IPS-15b (cell line): ENCODE measurements around the gene SAMD4B.
A peak's percentile ranks its signal among the peaks of the same experiment; 100 is the strongest.

Experiments
- H3K27me3 ChIP-seq: one replicate; pipeline ENCODE4 v1.6.1; 2013; ENCODE audit warnings: low read length; ENCODE audit not compliant: control insufficient read depth, insufficient read depth
- H3K36me3 ChIP-seq: one replicate; pipeline ENCODE4 v1.6.1; 2013; ENCODE audit warnings: low read length; ENCODE audit not compliant: control insufficient read depth, insufficient read depth
- H3K4me1 ChIP-seq: one replicate; pipeline ENCODE4 v1.6.1; 2013; ENCODE audit warnings: mild to moderate bottlenecking, low read length; ENCODE audit not compliant: control insufficient read depth, insufficient read depth
- H3K4me3 ChIP-seq: one replicate; pipeline ENCODE4 v1.5.1; 2013; ENCODE audit warnings: low read depth, low read length
- H3K9ac ChIP-seq: one replicate; pipeline ENCODE4 v1.6.1; 2013; ENCODE audit warnings: low read depth, mild to moderate bottlenecking, low read length
- H3K9me3 ChIP-seq: one replicate; pipeline ENCODE4 v1.6.1; 2013; ENCODE audit warnings: mild to moderate bottlenecking, low read length; ENCODE audit not compliant: control insufficient read depth, insufficient read depth

SAMD4B gene

DNA sequence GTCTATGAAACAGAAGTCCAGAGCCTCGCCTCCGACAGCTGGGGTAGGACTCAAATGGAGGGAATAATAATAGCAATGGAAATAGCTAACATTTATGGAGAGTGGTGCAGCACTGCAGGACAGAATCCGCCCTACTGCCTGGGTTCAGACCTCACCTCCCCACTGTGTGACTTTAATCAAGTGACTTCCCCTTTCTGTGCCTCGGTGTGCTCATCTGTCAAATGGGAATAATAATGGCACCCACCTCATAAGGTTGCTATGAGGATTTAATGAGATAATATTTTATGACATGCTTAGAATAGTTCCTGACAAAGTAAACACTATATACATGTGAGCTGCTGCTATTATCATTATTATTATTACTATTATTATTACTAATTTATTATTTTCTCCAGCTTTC, 24.7 kb upstream of the SAMD4B start:
- peaks cover 14% of the 10 kb centered on the region for H3K36me3 ChIP-seq
- H3K9me3 ChIP-seq = no peaks in the 10 kb centered on the region

GRCh38 chr19:39318071-39318470, 24.1 kb upstream of the SAMD4B start:
- H3K9ac ChIP-seq = no peak overlapping the region
- peaks cover 7% of the 10 kb centered on the region for H3K27me3 ChIP-seq
- no peak overlapping the region for H3K4me3 ChIP-seq
- no peaks in the 10 kb centered on the region for H3K9me3 ChIP-seq
- no peaks in the 10 kb centered on the region for H3K4me1 ChIP-seq
- H3K36me3 ChIP-seq = peaks cover 14% of the 10 kb centered on the region

More for the DNA sequence above, 24.7 kb upstream of the SAMD4B start:
- Histone ChIP-seq H3K4me1 (no peaks in the 10 kb centered on the region), H3K9ac (no peak overlapping the region), H3K27me3 (peaks cover 7% of the 10 kb centered on the region), H3K4me3 (no peak overlapping the region)

DNA sequence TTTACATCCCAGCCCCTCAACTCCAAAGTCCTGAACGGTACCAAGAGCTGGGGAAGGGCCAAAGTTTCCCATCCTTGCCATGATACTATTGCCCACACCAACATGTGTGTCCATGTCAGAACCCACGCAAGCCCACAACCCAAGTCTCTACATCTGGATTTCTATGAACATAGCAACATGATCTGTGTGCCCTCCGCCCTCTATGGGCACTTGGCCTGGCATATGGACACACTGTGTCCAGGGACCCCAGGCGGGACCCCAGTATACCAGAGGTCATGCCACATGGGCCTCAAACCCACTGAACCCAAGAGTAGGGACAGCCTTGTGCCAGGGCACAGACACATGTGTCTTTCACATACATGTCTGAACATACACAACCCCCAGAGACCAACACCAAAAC, 23.5 kb upstream of the SAMD4B start:
- Histone ChIP-seq H3K36me3 (peaks cover 13% of the 10 kb centered on the region), H3K27me3 (peaks cover 7% of the 10 kb centered on the region), H3K9me3 (no peaks in the 10 kb centered on the region), H3K4me1 (no peaks in the 10 kb centered on the region), H3K9ac (no peak overlapping the region), H3K4me3 (no peak overlapping the region)

DNA sequence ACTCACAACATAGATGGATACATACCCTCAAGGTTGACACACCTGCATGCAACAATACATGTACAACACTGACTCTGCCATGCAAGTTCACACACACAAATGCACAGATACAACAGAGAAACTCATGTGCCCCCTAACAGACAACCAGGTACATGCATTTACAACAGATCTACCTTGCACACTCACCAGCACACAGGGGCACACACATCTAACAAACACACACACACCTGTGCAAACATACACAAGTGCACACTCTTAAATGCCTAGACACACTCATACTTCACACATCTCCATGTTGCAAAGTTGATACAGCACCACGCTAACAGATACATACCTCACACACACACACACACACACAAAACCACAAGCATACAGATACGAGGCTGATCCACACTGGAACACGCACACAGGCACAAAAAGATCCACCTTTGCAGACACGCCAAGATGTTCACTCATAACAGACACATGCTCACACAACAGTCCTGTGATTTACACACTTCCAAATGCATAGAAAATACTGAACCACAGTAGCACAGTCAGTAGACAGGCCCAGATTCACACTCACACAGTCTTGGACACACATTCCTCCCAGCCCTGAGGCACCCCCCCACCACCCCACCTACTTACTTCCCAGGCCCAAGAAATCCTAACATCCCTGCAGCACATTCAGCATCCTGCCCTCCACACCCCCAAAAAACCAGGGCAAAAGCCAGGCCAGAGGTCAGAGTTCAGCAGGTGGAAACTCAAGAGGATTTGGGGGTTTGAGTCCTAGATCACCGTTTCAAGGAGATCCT, 22.9 kb upstream of the SAMD4B start:
- Histone ChIP-seq H3K9me3 (no peaks in the 10 kb centered on the region), H3K36me3 (peaks cover 8% of the 10 kb centered on the region), H3K4me3 (peak overlapping the region; percentile 86), H3K9ac (no peak overlapping the region), H3K27me3 (peaks cover 7% of the 10 kb centered on the region), H3K4me1 (no peaks in the 10 kb centered on the region)

DNA sequence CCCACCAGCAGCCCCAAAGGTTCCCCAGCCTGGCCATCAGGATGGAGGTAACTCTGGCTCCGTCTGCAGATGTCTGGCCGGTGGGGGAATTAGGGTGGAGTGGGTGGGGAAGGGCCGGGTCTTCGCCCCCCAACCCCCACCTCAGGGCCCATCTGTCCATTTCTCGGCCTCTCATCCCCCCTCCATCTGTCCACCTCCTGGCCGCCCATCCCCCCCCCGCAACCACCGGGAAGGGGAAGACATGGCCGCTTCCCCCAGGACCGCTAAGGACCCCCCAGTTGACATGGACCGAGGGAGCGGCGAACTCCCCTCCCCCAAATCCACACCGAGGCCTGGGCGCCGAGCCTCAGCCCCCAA, 22.4 kb upstream of the SAMD4B start:
- Histone ChIP-seq H3K36me3 (peaks cover 2% of the 10 kb centered on the region), H3K4me1 (no peaks in the 10 kb centered on the region), H3K4me3 (peak overlapping the region; percentile 86), H3K27me3 (peaks cover 7% of the 10 kb centered on the region), H3K9me3 (no peaks in the 10 kb centered on the region), H3K9ac (no peak overlapping the region)

DNA sequence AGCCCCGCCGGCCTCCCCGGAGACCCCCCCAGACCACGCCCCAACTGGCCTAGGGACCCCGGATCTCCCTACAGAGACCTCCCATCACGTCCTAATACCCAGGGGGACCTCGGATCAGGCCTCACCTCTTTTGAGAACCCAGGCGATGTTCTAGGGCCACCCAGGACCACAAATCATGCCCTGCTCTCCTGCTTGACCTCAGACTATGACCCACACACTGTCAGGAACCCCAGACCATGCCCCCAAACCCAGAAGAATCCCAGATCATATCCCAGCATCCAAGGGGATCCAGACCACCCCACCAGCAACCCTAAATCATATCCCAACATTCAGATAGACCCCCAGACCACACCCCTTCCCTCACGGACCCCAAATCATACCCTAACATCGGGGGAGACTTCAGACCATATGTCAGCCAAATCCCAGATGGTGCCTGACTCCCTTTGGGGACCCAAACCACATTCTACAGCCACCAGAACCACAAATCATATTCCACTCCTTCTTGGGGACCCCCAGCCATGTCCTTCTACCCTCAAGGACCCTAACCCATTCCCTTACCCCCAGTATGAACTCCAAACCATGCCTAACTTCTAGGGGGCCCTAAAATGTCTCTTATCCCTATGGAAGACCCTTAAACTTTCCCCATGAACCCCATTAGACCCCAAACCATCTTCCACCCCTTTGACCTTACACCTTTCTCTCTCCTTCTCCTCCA, 20.9 kb upstream of the SAMD4B start:
- no peaks in the 10 kb centered on the region for H3K4me1 ChIP-seq
- no peaks in the 10 kb centered on the region for H3K9me3 ChIP-seq
- no peaks in the 10 kb centered on the region for H3K36me3 ChIP-seq
- H3K4me3 ChIP-seq = peak overlapping the region; percentile 12
- peaks cover 7% of the 10 kb centered on the region for H3K27me3 ChIP-seq
- H3K9ac ChIP-seq = no peak overlapping the region

DNA sequence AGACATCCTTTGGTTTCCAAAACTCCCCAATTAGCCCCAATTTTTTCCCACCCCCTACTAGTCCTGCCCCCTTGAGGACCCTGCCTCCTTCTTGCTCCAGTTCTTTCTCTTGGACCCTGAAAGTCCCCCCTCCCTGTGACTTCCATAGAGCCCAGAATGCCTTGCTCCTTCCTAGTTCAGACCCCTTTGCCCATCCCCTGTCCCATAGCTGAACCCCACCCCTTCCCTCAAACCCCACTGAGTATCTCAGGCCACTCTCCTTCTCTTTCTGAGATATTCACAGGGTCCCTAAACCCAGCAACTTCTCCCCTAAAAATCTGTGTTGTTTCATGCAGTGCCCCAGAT, 20.4 kb upstream of the SAMD4B start:
- Histone ChIP-seq H3K9ac (no peak overlapping the region), H3K9me3 (no peaks in the 10 kb centered on the region), H3K36me3 (no peaks in the 10 kb centered on the region), H3K4me3 (no peak overlapping the region), H3K4me1 (no peaks in the 10 kb centered on the region), H3K27me3 (peaks cover 7% of the 10 kb centered on the region)

- Histone ChIP-seq H3K4me3 (no peak overlapping the region), H3K9ac (no peak overlapping the region), H3K9me3 (no peaks in the 10 kb centered on the region), H3K36me3 (no peaks in the 10 kb centered on the region), H3K27me3 (peaks cover 6% of the 10 kb centered on the region), H3K4me1 (peaks cover 6% of the 10 kb centered on the region)
Measured at GRCh38 chr19:39324242-39324842, 17.9 kb upstream of the SAMD4B start.

- Histone ChIP-seq H3K9me3 (no peaks in the 10 kb centered on the region), H3K36me3 (no peaks in the 10 kb centered on the region), H3K4me3 (no peak overlapping the region), H3K9ac (no peak overlapping the region), H3K4me1 (peaks cover 6% of the 10 kb centered on the region), H3K27me3 (peaks cover 4% of the 10 kb centered on the region)
Measured at GRCh38 chr19:39325778-39326665, 16.2 kb upstream of the SAMD4B start.

GRCh38 chr19:39327363-39328045, 14.7 kb upstream of the SAMD4B start:
- Histone ChIP-seq H3K9ac (no peak overlapping the region), H3K4me1 (peaks cover 6% of the 10 kb centered on the region), H3K9me3 (no peaks in the 10 kb centered on the region), H3K27me3 (peaks cover 4% of the 10 kb centered on the region), H3K36me3 (no peaks in the 10 kb centered on the region), H3K4me3 (peak overlapping the region; percentile 41)
